K562 (cell line): ENCODE measurements around the gene MBOAT7. TPM values are rescaled to one million over a fixed set of nuclear protein-coding genes. Genes with fewer than 3 reads are reported as not detected.

ENCODE experiments used
- ARID1B ChIP-seq: fragments of 450-650 bp; IDR thresholded peaks from 2 replicates; pipeline ENCODE4 v1.6.1; 2016; ENCODE audit warnings: antibody characterized with exemption, mild to moderate bottlenecking, inconsistent platforms
- BRCA1 ChIP-seq, 2 experiments: fragments of 450-650 bp in 1 of 2; sonication (generic) in 1 of 2; formaldehyde crosslinking in 1 of 2; IDR thresholded peaks; 2 replicates each; pipeline versions ENCODE4 v1.5.0 to v1.6.1; 2017 to 2020; ENCODE audit warnings: mild to moderate bottlenecking in 1 of 2, missing genetic modification reagents in 1 of 2
- GABPB1 ChIP-seq: sonication (generic); formaldehyde crosslinking; IDR thresholded peaks from 2 replicates; pipeline ENCODE4 v1.8.0; 2022; ENCODE audit warnings: mild to moderate bottlenecking, missing genetic modification reagents
- GATAD2A ChIP-seq: fragments of 450-650 bp; IDR thresholded peaks from 2 replicates; pipeline ENCODE4 v1.6.1; 2017
- KAT7 ChIP-seq: sonication (generic); formaldehyde crosslinking; IDR thresholded peaks from 2 replicates; pipeline ENCODE4 v1.8.0; 2022; ENCODE audit warnings: missing genetic modification reagents, mild to moderate bottlenecking, borderline replicate concordance
- MYBL2 ChIP-seq, 2 experiments: fragments of 450-650 bp in 1 of 2; sonication (generic) in 1 of 2; formaldehyde crosslinking in 1 of 2; IDR thresholded peaks; 2 replicates each; pipeline versions ENCODE4 v1.6.1 to v1.8.1; 2017 to 2022; ENCODE audit warnings: borderline replicate concordance in 1 of 2, inconsistent platforms in 1 of 2, low read depth in 1 of 2, mild to moderate bottlenecking in 1 of 2, missing genetic modification reagents in 1 of 2, moderate library complexity in 1 of 2
- NFIC ChIP-seq: fragments of 450-650 bp; IDR thresholded peaks from 2 replicates; pipeline ENCODE4 v1.6.1; 2017; ENCODE audit warnings: mild to moderate bottlenecking, inconsistent platforms
- NFXL1 ChIP-seq: fragments of 450-650 bp; formaldehyde crosslinking; IDR thresholded peaks from 2 replicates; pipeline ENCODE4 v1.4.0; 2021; ENCODE audit warnings: mild to moderate bottlenecking
- POLR3A ChIP-seq: IDR thresholded peaks from 2 replicates; pipeline ENCODE4 v1.6.1; 2011; ENCODE audit warnings: borderline replicate concordance, mild to moderate bottlenecking, moderate library complexity; ENCODE audit not compliant: insufficient read length, insufficient read depth; ENCODE audit errors: extremely low read depth
- SOX6 ChIP-seq: fragments of 450-650 bp; IDR thresholded peaks from 2 replicates; pipeline ENCODE4 v1.6.1; 2014; ENCODE audit warnings: mild to moderate bottlenecking
- TARDBP ChIP-seq: fragments of 450-650 bp; IDR thresholded peaks from 2 replicates; pipeline ENCODE4 v1.6.1; 2016
- TEAD4 ChIP-seq, 2 experiments: sonication (generic) in 1 of 2; formaldehyde crosslinking in 1 of 2; IDR thresholded peaks; 2 replicates each; pipeline versions ENCODE4 v1.6.1 to v1.8.0; 2012 to 2022; ENCODE audit warnings: borderline replicate concordance in 1 of 2, inconsistent platforms in 1 of 2, low read length in 1 of 2, mild to moderate bottlenecking in 1 of 2, missing genetic modification reagents in 1 of 2
- ZNF217 ChIP-seq: sonication (generic); formaldehyde crosslinking; IDR thresholded peaks from 2 replicates; pipeline ENCODE4 v1.8.0; 2022; ENCODE audit warnings: mild to moderate bottlenecking, missing genetic modification reagents
- ZNF324 ChIP-seq: fragments of 250-450 bp; sonication (Bioruptor Pico); IDR thresholded peaks from 2 replicates; pipeline ENCODE4 v1.4.0; 2020; ENCODE audit warnings: mild to moderate bottlenecking
- polyA plus RNA-seq, 8 experiments: library from polyadenylated mRNA; depleted of rRNA in 4 of 8; stranded (reverse) in 5 of 8; unstranded in 3 of 8; fragments of >200 nt; fragmentation: Nextera tagmentation in 2 of 8; fragmentation: Illumina TruSeq in 1 of 8; extraction: Ambion mirVana in 2 of 8; extraction: Trizol in 1 of 8; gene quantifications; 2 replicates each; pipeline versions ENCODE4 v1.2.1 to v1.2.3, GENCODE V29; 2011 to 2014; ENCODE audit warnings: inconsistent platforms in 1 of 8, missing spikeins in 1 of 8
- total RNA-seq, 7 experiments: library from RNA; depleted of rRNA in 6 of 7; stranded (reverse); fragments of >200 nt in 6 of 7; fragmentation: Illumina TruSeq in 2 of 7; extraction: Trizol in 2 of 7; gene quantifications; 2 replicates each; pipeline versions ENCODE4 v1.2.1 to v1.2.3, GENCODE V29; 2011 to 2021; ENCODE audit warnings: low replicate concordance in 1 of 7
- TF ChIP-seq, protein P1 (sequence below): fragments of 450-650 bp; formaldehyde crosslinking; IDR thresholded peaks from 2 replicates; pipeline ENCODE4 v1.4.0; 2020; ENCODE audit warnings: mild to moderate bottlenecking, moderate library complexity
- TF ChIP-seq, protein P2 (sequence below): fragments of 250-450 bp; sonication (Bioruptor Pico); IDR thresholded peaks from 2 replicates; pipeline ENCODE4 v1.8.0; 2021; ENCODE audit warnings: borderline replicate concordance, mild to moderate bottlenecking, moderate library complexity; ENCODE audit not compliant: poor library complexity, severe bottlenecking
- TF ChIP-seq, protein P3 (sequence below): fragments of 450-650 bp; IDR thresholded peaks from 2 replicates; pipeline ENCODE4 v1.6.1; 2016; ENCODE audit warnings: missing biosample characterization, missing genetic modification characterization
- TF ChIP-seq, protein P4 (sequence below), 2 experiments: IDR thresholded peaks in 1 of 2; conservative IDR thresholded peaks in 1 of 2; 2 replicates each; pipeline ENCODE4 v1.6.1; 2016; ENCODE audit warnings: low read depth in 2 of 2, mild to moderate bottlenecking in 1 of 2, missing compliant biosample characterization in 1 of 2, missing genetic modification characterization in 1 of 2, moderate library complexity in 1 of 2

MBOAT7 gene
- total and polyA plus RNA-seq, 9 of the 15 experiments (the other 6 are each of a cell fraction or from before 2014, with no cell fraction given) = 1.4 to 153 (median 56.1) TPM

DNA sequence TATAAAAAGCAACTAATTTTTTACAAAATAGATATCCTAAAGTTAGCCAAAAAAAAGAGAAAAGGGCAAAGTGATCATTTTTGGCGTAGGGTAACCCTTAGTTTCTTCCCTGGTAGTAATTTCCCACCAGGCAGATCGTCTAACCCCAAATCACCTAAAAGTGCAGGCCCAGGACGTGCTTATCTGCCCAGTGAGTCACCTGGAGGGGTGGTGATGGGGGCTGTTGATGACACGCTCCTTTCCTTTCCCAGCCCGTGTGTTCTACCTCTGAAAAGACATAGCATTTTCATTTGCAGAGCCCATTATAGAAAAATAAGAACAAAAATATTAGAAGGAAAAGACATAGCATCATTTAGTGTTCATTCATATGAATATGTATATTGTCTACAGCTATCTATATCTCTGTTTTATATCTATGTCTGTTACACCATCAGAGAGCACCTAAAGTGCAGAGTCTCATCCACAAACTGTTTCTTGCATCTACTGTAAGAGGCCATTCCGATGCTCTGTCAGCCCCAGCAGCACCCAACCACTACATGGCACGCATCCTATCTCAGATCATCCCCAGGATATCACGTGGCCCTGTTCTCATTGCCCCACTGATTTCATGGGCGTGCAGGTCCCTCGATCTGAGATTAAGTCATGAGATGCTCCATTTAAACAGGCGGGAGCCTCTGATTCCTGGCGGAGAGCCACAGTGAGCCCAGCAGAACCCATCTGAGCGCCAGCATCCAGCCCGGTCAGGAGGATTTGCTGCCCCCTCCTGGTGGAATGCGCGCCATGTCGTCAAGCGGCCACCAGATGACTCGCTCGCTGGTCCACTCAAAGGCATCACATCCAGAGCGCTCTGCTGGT lies 41.9 kb upstream of the MBOAT7 start (continued):
- TF ChIP-seq ARID1B (peak; percentile 59), GABPB1 (CRISPR knock-in tag) (peak; percentile 33; the same call in 1 of the 2 replicates), NFXL1 (CRISPR knock-in tag) (no peak), TARDBP (no peak), ZNF217 (CRISPR knock-in tag) (no peak), BRCA1 (IDR thresholded peaks at IDR 0.05) (no peak), BRCA1 (CRISPR knock-in tag; IDR thresholded peaks at IDR 0.05) (no peak), POLR3A (no peak), ZNF324 (CRISPR knock-in tag) (no peak), KAT7 (CRISPR knock-in tag) (no peak), GATAD2A (no peak), NFIC (peak; percentile 93), SOX6 (peak; percentile 23; the same call in 1 of the 2 replicates), TEAD4 (IDR thresholded peaks at IDR 0.05; ENCODE audit: low read length) (peak; percentile 45), TEAD4 (CRISPR knock-in tag; IDR thresholded peaks at IDR 0.05; ENCODE audit: borderline replicate concordance) (no peak), MYBL2 (IDR thresholded peaks at IDR 0.05; ENCODE audit: low read depth) (no peak), MYBL2 (CRISPR knock-in tag; IDR thresholded peaks at IDR 0.05; ENCODE audit: borderline replicate concordance) (no peak)
- TF ChIP-seq, protein P1, sequence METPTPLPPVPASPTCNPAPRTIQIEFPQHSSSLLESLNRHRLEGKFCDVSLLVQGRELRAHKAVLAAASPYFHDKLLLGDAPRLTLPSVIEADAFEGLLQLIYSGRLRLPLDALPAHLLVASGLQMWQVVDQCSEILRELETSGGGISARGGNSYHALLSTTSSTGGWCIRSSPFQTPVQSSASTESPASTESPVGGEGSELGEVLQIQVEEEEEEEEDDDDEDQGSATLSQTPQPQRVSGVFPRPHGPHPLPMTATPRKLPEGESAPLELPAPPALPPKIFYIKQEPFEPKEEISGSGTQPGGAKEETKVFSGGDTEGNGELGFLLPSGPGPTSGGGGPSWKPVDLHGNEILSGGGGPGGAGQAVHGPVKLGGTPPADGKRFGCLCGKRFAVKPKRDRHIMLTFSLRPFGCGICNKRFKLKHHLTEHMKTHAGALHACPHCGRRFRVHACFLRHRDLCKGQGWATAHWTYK (CRISPR knock-in tag) = 0 out of 2 replicates have a peak, but pooled peaks have one; percentile 44
- TF ChIP-seq, protein P2, sequence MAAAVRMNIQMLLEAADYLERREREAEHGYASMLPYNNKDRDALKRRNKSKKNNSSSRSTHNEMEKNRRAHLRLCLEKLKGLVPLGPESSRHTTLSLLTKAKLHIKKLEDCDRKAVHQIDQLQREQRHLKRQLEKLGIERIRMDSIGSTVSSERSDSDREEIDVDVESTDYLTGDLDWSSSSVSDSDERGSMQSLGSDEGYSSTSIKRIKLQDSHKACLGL (CRISPR knock-in tag) = no peak
- TF ChIP-seq, protein P3, sequence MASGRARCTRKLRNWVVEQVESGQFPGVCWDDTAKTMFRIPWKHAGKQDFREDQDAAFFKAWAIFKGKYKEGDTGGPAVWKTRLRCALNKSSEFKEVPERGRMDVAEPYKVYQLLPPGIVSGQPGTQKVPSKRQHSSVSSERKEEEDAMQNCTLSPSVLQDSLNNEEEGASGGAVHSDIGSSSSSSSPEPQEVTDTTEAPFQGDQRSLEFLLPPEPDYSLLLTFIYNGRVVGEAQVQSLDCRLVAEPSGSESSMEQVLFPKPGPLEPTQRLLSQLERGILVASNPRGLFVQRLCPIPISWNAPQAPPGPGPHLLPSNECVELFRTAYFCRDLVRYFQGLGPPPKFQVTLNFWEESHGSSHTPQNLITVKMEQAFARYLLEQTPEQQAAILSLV (tag) = no peak
- TF ChIP-seq, protein P4, sequence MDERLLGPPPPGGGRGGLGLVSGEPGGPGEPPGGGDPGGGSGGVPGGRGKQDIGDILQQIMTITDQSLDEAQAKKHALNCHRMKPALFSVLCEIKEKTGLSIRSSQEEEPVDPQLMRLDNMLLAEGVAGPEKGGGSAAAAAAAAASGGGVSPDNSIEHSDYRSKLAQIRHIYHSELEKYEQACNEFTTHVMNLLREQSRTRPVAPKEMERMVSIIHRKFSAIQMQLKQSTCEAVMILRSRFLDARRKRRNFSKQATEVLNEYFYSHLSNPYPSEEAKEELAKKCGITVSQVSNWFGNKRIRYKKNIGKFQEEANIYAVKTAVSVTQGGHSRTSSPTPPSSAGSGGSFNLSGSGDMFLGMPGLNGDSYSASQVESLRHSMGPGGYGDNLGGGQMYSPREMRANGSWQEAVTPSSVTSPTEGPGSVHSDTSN (CRISPR knock-in tag; IDR thresholded peaks at IDR 0.05; ENCODE audit: low read depth) = no peak
- TF ChIP-seq, protein P4 (tag; conservative IDR thresholded peaks at IDR 0.05; ENCODE audit: low read depth) = no peak
